Central memory CD4-positive, alpha-beta T cell (primary cell): Measurements from ENCODE around the gene GSK3A.

Experiments
- DNase-seq: peaks from one replicate; pipeline ENCODE4 v3.0.0; 2022

The GSK3A gene

GRCh38 chr19:42196011-42197001 lies 46.1 kb downstream of the GSK3A start:
- DNase-seq = no peak

- DNase-seq = no peak
These were observed 48.7 kb downstream of the GSK3A start for GRCh38 chr19:42193706-42194105.

- DNase-seq = no peak
These were observed 49.1 kb downstream of the GSK3A start for GRCh38 chr19:42193294-42193693.

- no peak for DNase-seq
These were observed 50.5 kb downstream of the GSK3A start for GRCh38 chr19:42191855-42192254.

- DNase-seq = no peak
These were observed 51.1 kb downstream of the GSK3A start for GRCh38 chr19:42191330-42191729.

- no peak for DNase-seq
These were observed 53.3 kb downstream of the GSK3A start for GRCh38 chr19:42189133-42189532.

- DNase-seq = no peak
These were observed 53.7 kb downstream of the GSK3A start for GRCh38 chr19:42188665-42189064.

GRCh38 chr19:42185277-42185676 lies 57.1 kb downstream of the GSK3A start:
- peak; percentile 40 for DNase-seq

GRCh38 chr19:42184401-42184861 lies 58.0 kb downstream of the GSK3A start:
- DNase-seq = peak; percentile 48
